NCI-H2081 (cell line): Measurements from ENCODE around the gene NCKAP1.
A peak's percentile ranks its signal among the peaks of the same experiment; 100 is the strongest.

ENCODE experiments used
- DNase-seq, 2 experiments: peaks; one replicate each; lab custom pipeline; 2025; lab: John Stamatoyannopoulos, UW

NCKAP1 gene

GRCh38 chr2:182949052-182949451, 89.2 kb downstream of the NCKAP1 start:
- DNase-seq: no peak

- peak; percentile 7 to 23 for DNase-seq
Observed at GRCh38 chr2:182946958-182947369, 91.3 kb downstream of the NCKAP1 start.

GRCh38 chr2:182943339-182943738, 94.9 kb downstream of the NCKAP1 start:
- DNase-seq: no peak

- no peak for DNase-seq
Observed at GRCh38 chr2:182942756-182943155, 95.5 kb downstream of the NCKAP1 start.

GRCh38 chr2:182941919-182942318, 96.3 kb downstream of the NCKAP1 start:
- no peak for DNase-seq

GRCh38 chr2:182941121-182941722, 97.0 kb downstream of the NCKAP1 start:
- no peak for DNase-seq

GRCh38 chr2:182937870-182938269, 100.4 kb downstream of the NCKAP1 start:
- no peak for DNase-seq

GRCh38 chr2:182933629-182934028, 104.6 kb downstream of the NCKAP1 start:
- no peak for DNase-seq

- DNase-seq: no peak
Observed at GRCh38 chr2:182929972-182930371, 108.3 kb downstream of the NCKAP1 start.

GRCh38 chr2:182924306-182924705, 114.0 kb downstream of the NCKAP1 start:
- DNase-seq: no peak

- DNase-seq: no peak
Observed at GRCh38 chr2:182921234-182921633, 117.0 kb downstream of the NCKAP1 start.

- DNase-seq: no peak
Observed at GRCh38 chr2:182920631-182921056, 117.6 kb downstream of the NCKAP1 start.

- DNase-seq: no peak
Observed at GRCh38 chr2:182920089-182920488, 118.2 kb downstream of the NCKAP1 start.

GRCh38 chr2:182918961-182919652, 119.2 kb downstream of the NCKAP1 start:
- no peak for DNase-seq

GRCh38 chr2:182917924-182918323, 120.3 kb downstream of the NCKAP1 start:
- no peak for DNase-seq

GRCh38 chr2:182916417-182916816, 121.8 kb downstream of the NCKAP1 start:
- DNase-seq: no peak

GRCh38 chr2:182915369-182916326, 122.6 kb downstream of the NCKAP1 start:
- no peak for DNase-seq

GRCh38 chr2:182914852-182915251, 123.4 kb downstream of the NCKAP1 start:
- no peak for DNase-seq

GRCh38 chr2:182913064-182913463, 125.2 kb downstream of the NCKAP1 start:
- no peak for DNase-seq

- no peak for DNase-seq
Observed at GRCh38 chr2:182912518-182912915, 125.7 kb downstream of the NCKAP1 start.

- no peak for DNase-seq
Observed at GRCh38 chr2:182911813-182912517, 126.3 kb downstream of the NCKAP1 start.

GRCh38 chr2:182910965-182911364, 127.3 kb downstream of the NCKAP1 start:
- DNase-seq: no peak
